Middle frontal gyrus (tissue), 1 donor: ENCODE results near the gene GTF3C5.
"Not testable (repeated sequence)": the region's sequence is repeated elsewhere in the genome, so short reads cannot be mapped to it uniquely, and the experiment has no call there.

Experiments
- DNase-seq: peaks from one replicate; pipeline ENCODE4 v3.0.0-alpha.2; 2015; ENCODE audit warnings: low spot score; ENCODE audit errors: extremely low spot score

GTF3C5 gene

GRCh38 chr9:133088146-133088750, 57.5 kb downstream of the GTF3C5 start:
- no peak for DNase-seq

GRCh38 chr9:133088756-133089155, 58.0 kb downstream of the GTF3C5 start:
- no peak for DNase-seq

GRCh38 chr9:133089271-133089671, 58.5 kb downstream of the GTF3C5 start:
- no peak for DNase-seq

- no peak for DNase-seq
Observed at GRCh38 chr9:133090187-133090586, 59.4 kb downstream of the GTF3C5 start.

GRCh38 chr9:133090752-133091385, 60.1 kb downstream of the GTF3C5 start:
- DNase-seq = no peak

GRCh38 chr9:133094351-133094750, 63.6 kb downstream of the GTF3C5 start:
- DNase-seq = not testable (repeated sequence)

GRCh38 chr9:133094842-133095393, 64.1 kb downstream of the GTF3C5 start:
- DNase-seq = no peak

- DNase-seq = no peak
Observed at GRCh38 chr9:133098104-133098754, 67.4 kb downstream of the GTF3C5 start.

GRCh38 chr9:133098871-133099270, 68.1 kb downstream of the GTF3C5 start:
- DNase-seq = no peak

GRCh38 chr9:133099726-133100505, 69.1 kb downstream of the GTF3C5 start:
- no peak for DNase-seq

- no peak for DNase-seq
Observed at GRCh38 chr9:133100506-133101355, 69.9 kb downstream of the GTF3C5 start.

GRCh38 chr9:133101356-133102189, 70.8 kb downstream of the GTF3C5 start:
- DNase-seq = no peak

GRCh38 chr9:133102190-133103021, 71.6 kb downstream of the GTF3C5 start:
- no peak for DNase-seq

GRCh38 chr9:133103183-133103986, 72.6 kb downstream of the GTF3C5 start:
- DNase-seq = peak; percentile 31

GRCh38 chr9:133103987-133104505, 73.2 kb downstream of the GTF3C5 start:
- no peak for DNase-seq

GRCh38 chr9:133104718-133105460, 74.1 kb downstream of the GTF3C5 start:
- no peak for DNase-seq

- no peak for DNase-seq
Observed at GRCh38 chr9:133105461-133105770, 74.6 kb downstream of the GTF3C5 start.
